Astrocyte (in vitro differentiated cells and primary cell): ENCODE measurements around the gene RAD52. TPM values are rescaled to one million over a fixed set of nuclear protein-coding genes. Genes with fewer than 3 reads are reported as not detected.

Source experiments
- DNase-seq: peaks from one replicate; pipeline ENCODE4 v3.0.0-alpha.2; 2010; ENCODE audit warnings: low read depth
- FAIRE-seq: peaks from 2 replicates; lab custom pipeline; 2011; peaks lifted over from hg19 to GRCh38; lab: Jason Lieb, UNC
- H2AFZ ChIP-seq: 2 replicates; pipeline ENCODE4 v1.6.0; 2012; ENCODE audit warnings: low read depth, low read length, inconsistent platforms
- H3K27ac ChIP-seq: 2 replicates; pipeline ENCODE4 v1.5.1; 2011; ENCODE audit warnings: low read depth, low read length, inconsistent platforms
- H3K27me3 ChIP-seq: 2 replicates; pipeline ENCODE4 v1.6.0; 2011; ENCODE audit warnings: low read length, inconsistent platforms; ENCODE audit not compliant: insufficient read depth
- H3K36me3 ChIP-seq: 2 replicates; pipeline ENCODE4 v1.5.1; 2011; ENCODE audit warnings: low read length, inconsistent platforms; ENCODE audit not compliant: insufficient read depth
- H3K4me1 ChIP-seq: 2 replicates; pipeline ENCODE4 v1.5.1; 2011; ENCODE audit warnings: low read length, inconsistent platforms; ENCODE audit not compliant: insufficient read depth
- H3K4me2 ChIP-seq: 2 replicates; pipeline ENCODE4 v1.6.0; 2012; ENCODE audit warnings: low read length, inconsistent platforms
- H3K4me3 ChIP-seq: 2 replicates; pipeline ENCODE4 v1.5.1; 2011; ENCODE audit warnings: low read depth, mild to moderate bottlenecking, low read length, inconsistent platforms; ENCODE audit not compliant: insufficient read depth
- H3K79me2 ChIP-seq: 2 replicates; pipeline ENCODE4 v1.6.0; 2012; ENCODE audit warnings: mild to moderate bottlenecking, low read length, inconsistent platforms; ENCODE audit not compliant: insufficient read depth
- H3K9ac ChIP-seq: 2 replicates; pipeline ENCODE4 v1.6.0; 2012; ENCODE audit warnings: mild to moderate bottlenecking, low read length, inconsistent platforms
- H3K9me3 ChIP-seq: 2 replicates; pipeline ENCODE4 v1.5.1; 2012; ENCODE audit warnings: low read depth, mild to moderate bottlenecking, low read length, inconsistent platforms; ENCODE audit not compliant: insufficient read depth
- H4K20me1 ChIP-seq: 2 replicates; pipeline ENCODE4 v1.6.0; 2012; ENCODE audit warnings: low read length, inconsistent platforms; ENCODE audit not compliant: insufficient read depth
- H3K27ac Mint-ChIP-seq: one replicate; pipeline ENCODE4 v1.8.0; 2021; ENCODE audit warnings: mild to moderate bottlenecking, mixed read lengths; ENCODE audit not compliant: unreplicated experiment
- H3K27me3 Mint-ChIP-seq: one replicate; pipeline ENCODE4 v1.8.0; 2021; ENCODE audit warnings: low read depth, mixed read lengths; ENCODE audit not compliant: unreplicated experiment
- H3K36me3 Mint-ChIP-seq: one replicate; pipeline ENCODE4 v1.8.0; 2021; ENCODE audit warnings: low read depth, mixed read lengths; ENCODE audit not compliant: unreplicated experiment
- H3K4me1 Mint-ChIP-seq: one replicate; pipeline ENCODE4 v1.8.0; 2021; ENCODE audit warnings: low read depth, mixed read lengths; ENCODE audit not compliant: unreplicated experiment
- H3K4me3 Mint-ChIP-seq: one replicate; pipeline ENCODE4 v1.8.0; 2021; ENCODE audit warnings: mild to moderate bottlenecking, moderate library complexity, mixed read lengths; ENCODE audit not compliant: unreplicated experiment
- H3K9me3 Mint-ChIP-seq: one replicate; pipeline ENCODE4 v1.8.0; 2021; ENCODE audit warnings: mild to moderate bottlenecking, mixed read lengths; ENCODE audit not compliant: unreplicated experiment
- EZH2 ChIP-seq: IDR thresholded peaks from 2 replicates; pipeline ENCODE4 v1.6.1; 2012; ENCODE audit warnings: mild to moderate bottlenecking, low read length, inconsistent platforms; ENCODE audit not compliant: insufficient read depth
- total RNA-seq: library from RNA; stranded (reverse); gene quantifications from 2 replicates; pipeline ENCODE4 v1.2.1, GENCODE V29; 2021
- TF ChIP-seq, protein P1 (sequence below): IDR thresholded peaks from 2 replicates; pipeline ENCODE4 v1.5.1; 2011; ENCODE audit warnings: low read depth, mild to moderate bottlenecking, inconsistent platforms, low read length, moderate library complexity; ENCODE audit not compliant: insufficient read depth

The RAD52 gene
- total RNA-seq, 1 donor from 2014 or later, result 11.7 TPM

GRCh38 chr12:946631-947030, 2.9 kb downstream of the RAD52 start:
- Histone ChIP-seq H3K36me3 (no peaks in the 10 kb centered on the region), H3K4me1 (peaks cover 4% of the 10 kb centered on the region), H3K9me3 (no peaks in the 10 kb centered on the region), H3K4me2 (no peak overlapping the region), H3K9ac (no peak overlapping the region), H3K79me2 (peaks cover 55% of the 10 kb centered on the region), H3K27me3 (no peaks in the 10 kb centered on the region), H2AFZ (no peak overlapping the region), H4K20me1 (no peaks in the 10 kb centered on the region), H3K4me3 (no peak overlapping the region), H3K27ac (no peak overlapping the region)
- Mint-ChIP-seq H3K36me3 (peaks cover 3% of the 10 kb centered on the region), H3K27me3 (no peaks in the 10 kb centered on the region), H3K4me1 (peaks cover 5% of the 10 kb centered on the region), H3K9me3 (no peaks in the 10 kb centered on the region), H3K27ac (no peak overlapping the region), H3K4me3 (peak overlapping the region; percentile 43)
- FAIRE-seq (no peak), DNase-seq (peak; percentile 31)
- TF ChIP-seq, protein P1, sequence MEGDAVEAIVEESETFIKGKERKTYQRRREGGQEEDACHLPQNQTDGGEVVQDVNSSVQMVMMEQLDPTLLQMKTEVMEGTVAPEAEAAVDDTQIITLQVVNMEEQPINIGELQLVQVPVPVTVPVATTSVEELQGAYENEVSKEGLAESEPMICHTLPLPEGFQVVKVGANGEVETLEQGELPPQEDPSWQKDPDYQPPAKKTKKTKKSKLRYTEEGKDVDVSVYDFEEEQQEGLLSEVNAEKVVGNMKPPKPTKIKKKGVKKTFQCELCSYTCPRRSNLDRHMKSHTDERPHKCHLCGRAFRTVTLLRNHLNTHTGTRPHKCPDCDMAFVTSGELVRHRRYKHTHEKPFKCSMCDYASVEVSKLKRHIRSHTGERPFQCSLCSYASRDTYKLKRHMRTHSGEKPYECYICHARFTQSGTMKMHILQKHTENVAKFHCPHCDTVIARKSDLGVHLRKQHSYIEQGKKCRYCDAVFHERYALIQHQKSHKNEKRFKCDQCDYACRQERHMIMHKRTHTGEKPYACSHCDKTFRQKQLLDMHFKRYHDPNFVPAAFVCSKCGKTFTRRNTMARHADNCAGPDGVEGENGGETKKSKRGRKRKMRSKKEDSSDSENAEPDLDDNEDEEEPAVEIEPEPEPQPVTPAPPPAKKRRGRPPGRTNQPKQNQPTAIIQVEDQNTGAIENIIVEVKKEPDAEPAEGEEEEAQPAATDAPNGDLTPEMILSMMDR, result no peak
- TF ChIP-seq EZH2, result no peak

GRCh38 chr12:946212-946611, 3.3 kb downstream of the RAD52 start:
- H3K9me3 Mint-ChIP-seq, result no peaks in the 10 kb centered on the region
- no peaks in the 10 kb centered on the region for H3K27me3 ChIP-seq
- H3K4me1 Mint-ChIP-seq, result peaks cover 5% of the 10 kb centered on the region
- no peak overlapping the region for H3K9ac ChIP-seq
- no peak overlapping the region for H3K4me3 ChIP-seq
- no peaks in the 10 kb centered on the region for H3K27me3 Mint-ChIP-seq
- no peak overlapping the region for H3K4me2 ChIP-seq
- H3K9me3 ChIP-seq, result no peaks in the 10 kb centered on the region
- H4K20me1 ChIP-seq, result no peaks in the 10 kb centered on the region
- no peak for FAIRE-seq
- no peak overlapping the region for H3K27ac ChIP-seq
- DNase-seq, result no peak
- peaks cover 55% of the 10 kb centered on the region for H3K79me2 ChIP-seq
- H3K36me3 Mint-ChIP-seq, result peaks cover 3% of the 10 kb centered on the region
- H3K4me1 ChIP-seq, result peaks cover 4% of the 10 kb centered on the region
- no peak overlapping the region for H3K27ac Mint-ChIP-seq
- H2AFZ ChIP-seq, result no peak overlapping the region
- H3K4me3 Mint-ChIP-seq, result peak overlapping the region; percentile 36
- TF ChIP-seq EZH2, result no peak
- TF ChIP-seq, protein P1, result no peak
- no peaks in the 10 kb centered on the region for H3K36me3 ChIP-seq

- no peaks in the 10 kb centered on the region for H3K9me3 ChIP-seq
- no peak overlapping the region for H3K4me2 ChIP-seq
- H3K27ac ChIP-seq, result no peak overlapping the region
- TF ChIP-seq EZH2, result no peak
- TF ChIP-seq, protein P1, result no peak
- Mint-ChIP-seq H3K4me1 (peaks cover 5% of the 10 kb centered on the region), H3K27ac (no peak overlapping the region), H3K4me3 (no peak overlapping the region), H3K36me3 (peaks cover 15% of the 10 kb centered on the region), H3K27me3 (no peaks in the 10 kb centered on the region), H3K9me3 (no peaks in the 10 kb centered on the region)
- H2AFZ ChIP-seq, result no peak overlapping the region
- no peaks in the 10 kb centered on the region for H4K20me1 ChIP-seq
- FAIRE-seq (no peak), DNase-seq (no peak)
- peaks cover 4% of the 10 kb centered on the region for H3K4me1 ChIP-seq
- no peak overlapping the region for H3K9ac ChIP-seq
- H3K79me2 ChIP-seq, result peaks cover 61% of the 10 kb centered on the region
- H3K4me3 ChIP-seq, result no peak overlapping the region
- no peaks in the 10 kb centered on the region for H3K36me3 ChIP-seq
- H3K27me3 ChIP-seq, result no peaks in the 10 kb centered on the region
Measured at GRCh38 chr12:944211-944610, 5.3 kb downstream of the RAD52 start.
